VCaP (cell line): Measurements from ENCODE around the gene ROCK1.

Experiments used
- H3K27ac ChIP-seq: fragments of 450-650 bp; 2 replicates; pipeline ENCODE4 v1.5.1; 2017
- TF ChIP-seq, protein P1 (sequence below): fragments of 450-650 bp; conservative IDR thresholded peaks from 2 replicates; pipeline ENCODE4 v1.5.1; 2017; ENCODE audit warnings: mild to moderate bottlenecking, moderate library complexity

The ROCK1 gene

DNA sequence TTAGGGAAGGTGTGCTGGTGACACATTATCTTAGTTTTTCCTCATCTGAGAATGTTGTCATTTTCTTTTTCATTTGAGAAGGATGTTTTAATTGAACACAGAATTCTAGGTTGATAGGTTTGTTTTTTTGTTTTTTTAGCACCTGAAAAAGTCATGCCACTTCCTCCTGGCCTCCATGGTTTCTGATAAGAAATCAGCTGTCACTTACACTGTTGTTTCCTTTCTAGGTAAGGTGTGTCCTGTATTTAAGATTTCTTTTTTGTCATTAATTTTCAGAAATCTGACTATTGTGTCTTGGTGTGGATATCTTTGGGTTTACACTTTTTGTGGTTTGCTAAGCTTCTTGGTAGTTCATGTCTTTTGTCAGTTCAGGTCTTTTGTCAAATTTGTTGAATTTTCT lies 99.3 kb downstream of the ROCK1 start:
- H3K27ac ChIP-seq: no peak overlapping the region
- TF ChIP-seq, protein P1, sequence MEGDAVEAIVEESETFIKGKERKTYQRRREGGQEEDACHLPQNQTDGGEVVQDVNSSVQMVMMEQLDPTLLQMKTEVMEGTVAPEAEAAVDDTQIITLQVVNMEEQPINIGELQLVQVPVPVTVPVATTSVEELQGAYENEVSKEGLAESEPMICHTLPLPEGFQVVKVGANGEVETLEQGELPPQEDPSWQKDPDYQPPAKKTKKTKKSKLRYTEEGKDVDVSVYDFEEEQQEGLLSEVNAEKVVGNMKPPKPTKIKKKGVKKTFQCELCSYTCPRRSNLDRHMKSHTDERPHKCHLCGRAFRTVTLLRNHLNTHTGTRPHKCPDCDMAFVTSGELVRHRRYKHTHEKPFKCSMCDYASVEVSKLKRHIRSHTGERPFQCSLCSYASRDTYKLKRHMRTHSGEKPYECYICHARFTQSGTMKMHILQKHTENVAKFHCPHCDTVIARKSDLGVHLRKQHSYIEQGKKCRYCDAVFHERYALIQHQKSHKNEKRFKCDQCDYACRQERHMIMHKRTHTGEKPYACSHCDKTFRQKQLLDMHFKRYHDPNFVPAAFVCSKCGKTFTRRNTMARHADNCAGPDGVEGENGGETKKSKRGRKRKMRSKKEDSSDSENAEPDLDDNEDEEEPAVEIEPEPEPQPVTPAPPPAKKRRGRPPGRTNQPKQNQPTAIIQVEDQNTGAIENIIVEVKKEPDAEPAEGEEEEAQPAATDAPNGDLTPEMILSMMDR: no peak

GRCh38 chr18:21004726-21005125 lies 106.9 kb downstream of the ROCK1 start:
- TF ChIP-seq, protein P1: no peak
- peak overlapping the region; percentile 41 for H3K27ac ChIP-seq

DNA sequence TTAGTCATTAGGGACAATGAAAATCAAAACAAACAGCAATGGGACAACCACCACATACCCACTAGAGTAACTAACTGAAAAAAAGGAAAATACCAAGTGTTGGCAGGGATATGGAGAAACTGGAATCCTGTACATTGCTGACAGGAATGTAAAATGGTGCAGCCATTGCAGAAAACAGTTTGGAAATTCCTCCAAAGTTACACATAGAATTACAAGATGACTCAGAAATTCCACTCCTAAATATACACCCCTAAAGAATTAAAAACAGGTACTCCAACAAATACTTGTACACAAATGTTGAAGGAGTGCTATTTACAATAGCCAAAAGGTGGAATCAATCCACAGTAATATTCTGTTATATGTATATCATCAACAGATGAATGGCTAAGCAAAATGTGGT lies 110.9 kb downstream of the ROCK1 start:
- TF ChIP-seq, protein P1: no peak
- H3K27ac ChIP-seq: no peak overlapping the region

DNA sequence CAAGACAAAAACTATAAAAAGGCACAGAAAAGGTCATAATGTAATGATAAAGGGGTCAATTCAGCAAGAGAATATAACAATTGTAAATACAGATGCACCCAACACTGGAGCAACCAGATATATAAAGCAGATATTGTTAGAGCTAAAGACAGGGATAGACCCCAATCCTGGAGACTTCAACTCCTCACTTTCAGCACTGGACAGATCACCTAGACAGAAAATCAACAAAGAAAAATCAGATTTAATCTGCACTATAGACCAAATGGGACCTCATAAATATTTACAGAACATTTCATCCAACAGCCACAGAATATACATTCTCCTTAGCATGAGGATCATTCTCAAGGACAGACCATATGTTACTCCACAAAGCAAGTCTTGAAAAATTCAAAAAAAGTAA lies 114.2 kb downstream of the ROCK1 start:
- H3K27ac ChIP-seq: no peak overlapping the region
- TF ChIP-seq, protein P1: no peak

DNA sequence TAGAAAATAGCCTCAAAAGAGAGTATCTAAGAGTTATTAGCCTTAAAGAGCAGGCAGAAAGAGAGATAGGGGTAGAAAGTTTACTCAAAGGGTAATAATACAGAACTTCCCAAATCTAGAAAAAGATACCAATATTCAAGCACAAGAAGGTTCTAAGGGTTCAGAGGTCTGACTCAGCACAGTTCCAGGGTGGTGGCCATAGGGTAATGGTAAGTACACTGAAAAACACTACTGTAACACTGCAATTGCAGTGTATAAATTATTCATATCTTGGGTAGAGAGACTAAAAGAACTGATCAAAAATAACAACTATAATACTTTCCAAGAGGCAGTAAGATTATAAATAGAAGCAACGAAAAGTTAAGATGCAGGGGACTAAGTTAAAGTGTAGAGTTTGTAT lies 115.2 kb downstream of the ROCK1 start:
- TF ChIP-seq, protein P1: no peak

GRCh38 chr18:20988726-20989125 lies 122.9 kb downstream of the ROCK1 start:
- no peak overlapping the region; the same call in 1 of the 2 replicates for H3K27ac ChIP-seq
- TF ChIP-seq, protein P1: no peak

More for the DNA sequence above, 115.2 kb downstream of the ROCK1 start:
- no peak overlapping the region for H3K27ac ChIP-seq

- H3K27ac ChIP-seq: no peak overlapping the region
- TF ChIP-seq, protein P1: no peak
Measured at GRCh38 chr18:20975077-20975476, 136.5 kb downstream of the ROCK1 start.

- H3K27ac ChIP-seq: no peak overlapping the region
- TF ChIP-seq, protein P1: peak; percentile 70
Measured at GRCh38 chr18:20971886-20972267, 139.7 kb downstream of the ROCK1 start.
